SK-N-SH treated with all-trans-retinoic acid at 6 μM for 48 hours (cell line): Measurements from ENCODE around the gene RAB44.

ENCODE experiments used
- BACH2 ChIP-seq: fragments of 250-450 bp; sonication (Bioruptor Pico); IDR thresholded peaks from 2 replicates; pipeline ENCODE4 v1.9.0; 2021; ENCODE audit warnings: mild to moderate bottlenecking, borderline replicate concordance
- CSDC2 ChIP-seq: fragments of 250-450 bp; sonication (Bioruptor Pico); IDR thresholded peaks from 2 replicates; pipeline ENCODE4 v1.5.0; 2020; ENCODE audit warnings: mild to moderate bottlenecking, moderate library complexity
- GLIS3 ChIP-seq: fragments of 250-450 bp; sonication (Bioruptor Pico); IDR thresholded peaks from 2 replicates; pipeline ENCODE4 v1.5.0; 2020; ENCODE audit warnings: mild to moderate bottlenecking, moderate library complexity
- PATZ1 ChIP-seq: fragments of 250-450 bp; sonication (Bioruptor Pico); IDR thresholded peaks from 2 replicates; pipeline ENCODE4 v1.8.0; 2020; ENCODE audit warnings: mild to moderate bottlenecking, moderate library complexity, borderline replicate concordance

- TF ChIP-seq PATZ1 (CRISPR knock-in tag) (no peak), BACH2 (no peak), CSDC2 (CRISPR knock-in tag) (no peak), GLIS3 (no peak)
Measured at GRCh38 chr6:36744304-36744673, 46.7 kb downstream of the RAB44 start.
